ENCODE measurements around the gene MZT2A. TPM values are rescaled to one million over a fixed set of nuclear protein-coding genes. Genes with fewer than 3 reads are reported as not detected.
"Not testable (repeated sequence)": the region's sequence is repeated elsewhere in the genome, so short reads cannot be mapped to it uniquely, and the experiment has no call there.

The MZT2A gene
- total RNA-seq, 1 donor from 2014 or later, result 285 TPM

DNA sequence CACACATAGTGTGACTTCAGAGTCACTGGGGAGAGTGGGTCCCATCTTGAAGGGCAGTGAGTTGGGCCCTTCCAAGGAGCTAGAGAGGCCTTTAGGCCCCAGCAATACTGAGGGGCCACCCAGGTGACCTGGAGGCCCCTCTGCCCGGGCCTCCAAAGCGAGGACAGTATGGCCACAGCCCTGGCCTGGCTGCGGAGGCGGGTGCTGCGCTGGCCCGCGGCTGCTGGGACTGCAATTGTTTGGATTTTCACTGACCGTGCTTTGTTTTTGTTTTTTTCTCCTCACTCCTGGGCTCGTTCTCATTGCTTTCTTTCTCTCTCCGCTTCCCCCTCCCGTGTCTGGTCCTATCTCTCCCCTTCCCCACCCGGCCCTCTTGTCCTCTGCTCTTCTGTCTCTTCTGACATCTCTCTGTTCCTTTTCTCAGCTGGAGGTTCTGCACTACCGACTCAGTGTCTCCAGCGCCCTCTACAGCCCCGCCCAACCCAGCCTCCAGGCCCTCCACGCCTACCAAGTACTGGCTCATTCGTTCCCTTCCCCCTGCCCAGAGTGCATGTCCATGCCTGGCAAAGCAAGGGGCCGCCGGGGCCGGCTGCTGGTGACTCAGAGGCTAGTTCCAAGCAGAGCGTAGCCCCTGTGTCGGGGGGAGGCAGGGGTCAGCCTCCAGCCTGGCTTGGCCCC, 19.2 kb upstream of the MZT2A start:
- TF ChIP-seq CTCF (IDR thresholded peaks at IDR 0.05; ENCODE audit: insufficient read depth, low read length, poor library complexity, severe bottlenecking), result peak; percentile 50
- DNase-seq (ENCODE audit: low read depth), result peak; percentile 70
- H3K36me3 ChIP-seq (ENCODE audit: control insufficient read depth, insufficient read depth, low read length); H3K27me3 ChIP-seq (ENCODE audit: control insufficient read depth, insufficient read depth, low read length); H3K4me3 ChIP-seq (ENCODE audit: low read depth, low read length): not testable (repeated sequence)

DNA sequence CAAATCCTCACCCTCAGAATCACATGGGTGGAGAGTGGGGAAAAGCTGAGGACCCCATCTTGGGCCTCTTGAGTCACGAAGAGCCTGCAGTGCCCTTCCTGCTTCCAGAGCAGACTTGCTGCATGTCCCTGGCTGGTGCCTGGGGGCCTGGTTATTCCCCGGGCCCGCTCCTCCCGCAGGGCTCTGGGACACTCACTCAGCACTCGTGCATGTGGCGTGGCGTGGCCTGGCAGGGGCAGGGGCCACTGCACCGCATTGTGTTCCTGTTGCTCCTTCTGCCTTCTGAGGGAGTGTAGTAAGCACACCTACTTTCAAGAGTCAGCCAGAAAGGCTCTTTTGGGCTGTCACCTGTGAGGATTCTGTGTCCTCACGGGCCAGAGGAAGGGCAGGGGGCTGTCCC, 17.4 kb upstream of the MZT2A start:
- Histone ChIP-seq H3K4me3 (ENCODE audit: low read depth, low read length) (no peak overlapping the region), H3K36me3 (ENCODE audit: control insufficient read depth, insufficient read depth, low read length) (no peaks in the 10 kb centered on the region)
- no peak for TF ChIP-seq CTCF (IDR thresholded peaks at IDR 0.05; ENCODE audit: insufficient read depth, low read length, poor library complexity, severe bottlenecking)

DNA sequence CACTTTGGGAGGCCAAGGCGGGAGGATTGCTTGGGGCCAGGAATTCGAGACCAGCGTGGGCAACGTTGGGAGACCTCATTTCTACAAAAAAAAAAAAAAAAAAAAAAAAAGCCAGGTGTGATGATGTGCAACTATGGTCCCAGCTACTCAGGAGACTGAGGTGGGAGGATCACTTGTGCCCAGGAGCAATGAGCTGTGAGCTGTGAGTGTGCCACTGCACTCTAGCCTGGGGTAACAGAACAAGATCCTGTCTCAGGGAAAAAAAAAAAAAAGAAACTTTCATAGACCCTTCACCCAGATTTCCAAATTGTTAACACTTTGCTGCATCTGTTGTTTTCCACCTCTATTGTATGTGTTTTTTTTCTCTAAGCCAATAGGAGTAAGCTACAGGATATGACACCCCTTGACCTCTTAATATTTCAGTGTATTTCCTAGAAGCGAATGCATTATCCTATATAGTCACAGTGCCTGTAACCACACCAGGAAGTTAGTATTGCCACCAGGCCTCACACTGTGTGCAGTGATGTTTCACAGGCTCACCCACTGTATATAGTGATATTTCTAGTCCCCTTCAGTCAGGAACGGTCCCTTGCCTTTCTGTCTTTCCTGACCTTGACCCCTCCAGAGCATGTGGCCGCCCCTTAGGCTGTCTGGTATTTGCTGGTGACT, 12.0 kb upstream of the MZT2A start:
- not testable (repeated sequence) for DNase-seq (ENCODE audit: low read depth); H3K36me3 ChIP-seq (ENCODE audit: control insufficient read depth, insufficient read depth, low read length); H3K4me3 ChIP-seq (ENCODE audit: low read depth, low read length); H3K27me3 ChIP-seq (ENCODE audit: control insufficient read depth, insufficient read depth, low read length)

More for the DNA sequence above, 17.4 kb upstream of the MZT2A start:
- DNase-seq (ENCODE audit: low read depth), result no peak
- H3K27me3 ChIP-seq (ENCODE audit: control insufficient read depth, insufficient read depth, low read length), result no peaks in the 10 kb centered on the region

- not testable (repeated sequence) for DNase-seq (ENCODE audit: low read depth); H3K27me3 ChIP-seq (ENCODE audit: control insufficient read depth, insufficient read depth, low read length); H3K4me3 ChIP-seq (ENCODE audit: low read depth, low read length); H3K36me3 ChIP-seq (ENCODE audit: control insufficient read depth, insufficient read depth, low read length)
Measured at GRCh38 chr2:131503587-131503986, 11.4 kb upstream of the MZT2A start.

GRCh38 chr2:131498321-131498973, 6.2 kb upstream of the MZT2A start:
- not testable (repeated sequence) for DNase-seq (ENCODE audit: low read depth); H3K36me3 ChIP-seq (ENCODE audit: control insufficient read depth, insufficient read depth, low read length); H3K4me3 ChIP-seq (ENCODE audit: low read depth, low read length); H3K27me3 ChIP-seq (ENCODE audit: control insufficient read depth, insufficient read depth, low read length)

GRCh38 chr2:131495506-131495905, 3.3 kb upstream of the MZT2A start:
- not testable (repeated sequence) for H3K4me3 ChIP-seq (ENCODE audit: low read depth, low read length); H3K36me3 ChIP-seq (ENCODE audit: control insufficient read depth, insufficient read depth, low read length); DNase-seq (ENCODE audit: low read depth); H3K27me3 ChIP-seq (ENCODE audit: control insufficient read depth, insufficient read depth, low read length)

- Histone ChIP-seq H3K27me3 (ENCODE audit: control insufficient read depth, insufficient read depth, low read length) (no peaks in the 10 kb centered on the region), H3K36me3 (ENCODE audit: control insufficient read depth, insufficient read depth, low read length) (no peaks in the 10 kb centered on the region), H3K4me3 (ENCODE audit: low read depth, low read length) (peak overlapping the region; percentile 97)
- no peak for DNase-seq (ENCODE audit: low read depth)
- no peak for TF ChIP-seq CTCF (IDR thresholded peaks at IDR 0.05; ENCODE audit: insufficient read depth, low read length, poor library complexity, severe bottlenecking)
Measured at GRCh38 chr2:131493199-131493968, 1.2 kb upstream of the MZT2A start.
